ENCODE results near the gene CSNK2A1.

DNA sequence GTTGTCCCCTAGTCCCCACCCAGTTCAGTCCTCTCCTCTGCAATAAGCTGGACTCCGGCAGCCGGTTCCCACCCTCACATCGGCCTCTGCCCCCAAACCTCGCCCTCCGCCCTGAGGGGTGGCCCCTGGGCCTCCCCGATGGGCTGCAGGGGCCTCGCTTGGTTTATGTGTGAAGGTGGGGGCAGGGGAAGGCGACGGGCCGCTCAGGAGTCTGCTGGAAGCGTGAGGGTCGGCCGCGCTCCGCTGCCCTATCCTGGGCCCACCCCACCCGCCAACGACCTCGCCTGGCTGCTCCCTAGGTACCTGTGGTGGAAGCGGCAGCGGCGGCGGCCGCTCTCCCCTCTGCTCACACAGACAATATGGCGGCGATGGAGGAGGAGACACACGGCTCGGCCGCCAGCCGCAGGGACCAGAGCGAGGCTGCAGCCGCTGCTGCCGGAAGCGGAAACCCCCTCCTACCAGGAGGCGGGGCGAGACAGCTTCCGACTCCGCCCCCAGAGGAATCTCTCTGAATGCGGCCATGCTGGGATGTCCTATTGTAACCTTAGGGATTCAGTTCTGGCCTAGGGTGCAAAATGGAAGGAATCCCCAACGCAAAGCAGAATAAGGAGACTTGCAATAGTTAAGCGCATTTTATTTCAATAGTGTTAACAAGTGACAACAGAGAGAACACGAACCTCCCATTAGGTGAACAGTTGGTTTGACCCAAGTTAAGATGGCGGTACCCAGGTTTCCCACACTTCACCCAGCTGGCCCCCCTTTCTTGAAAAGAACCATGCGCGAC lies at the start of gene CSNK2A1:
- TF ChIP-seq, protein P1, sequence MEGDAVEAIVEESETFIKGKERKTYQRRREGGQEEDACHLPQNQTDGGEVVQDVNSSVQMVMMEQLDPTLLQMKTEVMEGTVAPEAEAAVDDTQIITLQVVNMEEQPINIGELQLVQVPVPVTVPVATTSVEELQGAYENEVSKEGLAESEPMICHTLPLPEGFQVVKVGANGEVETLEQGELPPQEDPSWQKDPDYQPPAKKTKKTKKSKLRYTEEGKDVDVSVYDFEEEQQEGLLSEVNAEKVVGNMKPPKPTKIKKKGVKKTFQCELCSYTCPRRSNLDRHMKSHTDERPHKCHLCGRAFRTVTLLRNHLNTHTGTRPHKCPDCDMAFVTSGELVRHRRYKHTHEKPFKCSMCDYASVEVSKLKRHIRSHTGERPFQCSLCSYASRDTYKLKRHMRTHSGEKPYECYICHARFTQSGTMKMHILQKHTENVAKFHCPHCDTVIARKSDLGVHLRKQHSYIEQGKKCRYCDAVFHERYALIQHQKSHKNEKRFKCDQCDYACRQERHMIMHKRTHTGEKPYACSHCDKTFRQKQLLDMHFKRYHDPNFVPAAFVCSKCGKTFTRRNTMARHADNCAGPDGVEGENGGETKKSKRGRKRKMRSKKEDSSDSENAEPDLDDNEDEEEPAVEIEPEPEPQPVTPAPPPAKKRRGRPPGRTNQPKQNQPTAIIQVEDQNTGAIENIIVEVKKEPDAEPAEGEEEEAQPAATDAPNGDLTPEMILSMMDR (IDR thresholded peaks at IDR 0.05): no peak
- TF ChIP-seq POLR2A (IDR thresholded peaks at IDR 0.05) (peak in 1 of 2 donors; percentile 69), EP300 (IDR thresholded peaks at IDR 0.05) (no peak)
